Colonic mucosa (tissue), 4 donors: ENCODE data around the gene FBP2. TPM values are rescaled to one million over a fixed set of nuclear protein-coding genes. Genes with fewer than 3 reads are reported as not detected.

Experiments
- DNase-seq: peaks from one replicate; pipeline ENCODE4 v3.0.0-alpha.2; 2020
- H3K27ac ChIP-seq: fragments of 200-600 bp; one replicate; pipeline ENCODE4 v1.8.0; 2021
- H3K27me3 ChIP-seq: fragments of 200-600 bp; one replicate; pipeline ENCODE4 v1.8.0; 2021
- H3K36me3 ChIP-seq: fragments of 200-600 bp; one replicate; pipeline ENCODE4 v1.8.0; 2021
- H3K4me1 ChIP-seq: fragments of 200-600 bp; one replicate; pipeline ENCODE4 v1.8.0; 2021; ENCODE audit warnings: mild to moderate bottlenecking
- H3K4me3 ChIP-seq: fragments of 200-600 bp; one replicate; pipeline ENCODE4 v1.8.0; 2021
- H3K9ac ChIP-seq, 2 donors: one replicate each; pipeline ENCODE4 v1.7.0; 2013; ENCODE audit warnings: control low read depth in 2 of 2, low read depth in 2 of 2, low read length in 2 of 2
- H3K9me3 ChIP-seq: fragments of 200-600 bp; one replicate; pipeline ENCODE4 v1.8.0; 2021
- CTCF ChIP-seq: fragments of 200-600 bp; IDR thresholded peaks from one replicate; pipeline ENCODE4 v1.8.0; 2022; ENCODE audit warnings: antibody characterized with exemption, mild to moderate bottlenecking
- intact Hi-C: fragments of 100-400 bp; cut with DNase I; formaldehyde crosslinking; loops from one replicate; pipeline ENCODE4 v1.14.1; 2022
- total RNA-seq, 2 donors: library from RNA; stranded (reverse); fragmentation: NEBNext Ultra II Directional in 1 of 2; extraction: Animal tissue kit (Norgen Biotek cat#: 25700) in 1 of 2; gene quantifications; one replicate each; pipeline ENCODE4 v1.2.1, GENCODE V29; 2021
- donor health status: healthy.
- donor health status: DM: no; HTN: no; CAD: no.
- donor health status: DM: no; HTN: no; CAD: no.

The FBP2 gene
- total RNA-seq, 2 donors from 2014 or later, result not detected

GRCh38 chr9:94517254-94517653, 76.4 kb downstream of the FBP2 start:
- no peaks in the 10 kb centered on the region for H3K4me1 ChIP-seq
- H3K4me3 ChIP-seq, result no peak overlapping the region
- no peaks in the 10 kb centered on the region for H3K27me3 ChIP-seq
- no peaks in the 10 kb centered on the region for H3K9me3 ChIP-seq
- intact Hi-C loops, result no loop called here
- H3K9ac ChIP-seq, result no peak overlapping the region
- no peaks in the 10 kb centered on the region for H3K36me3 ChIP-seq
- no peak for DNase-seq
- H3K27ac ChIP-seq, result no peak overlapping the region
- no peak for TF ChIP-seq CTCF

GRCh38 chr9:94514722-94515121, 78.9 kb downstream of the FBP2 start:
- TF ChIP-seq CTCF, result no peak
- Histone ChIP-seq H3K4me3 (no peak overlapping the region), H3K9ac (no peak overlapping the region), H3K9me3 (no peaks in the 10 kb centered on the region), H3K4me1 (no peaks in the 10 kb centered on the region), H3K27me3 (no peaks in the 10 kb centered on the region), H3K27ac (no peak overlapping the region), H3K36me3 (no peaks in the 10 kb centered on the region)
- intact Hi-C loops, result no loop called here
- no peak for DNase-seq

GRCh38 chr9:94511955-94512265, 81.7 kb downstream of the FBP2 start:
- intact Hi-C loops, result no loop called here
- no peak overlapping the region for H3K27ac ChIP-seq
- no peak for TF ChIP-seq CTCF

GRCh38 chr9:94511134-94511954, 82.3 kb downstream of the FBP2 start:
- intact Hi-C loops, result no loop called here
- Histone ChIP-seq H3K27ac (no peak overlapping the region), H3K4me3 (no peak overlapping the region), H3K36me3 (no peaks in the 10 kb centered on the region), H3K9me3 (no peaks in the 10 kb centered on the region), H3K27me3 (no peaks in the 10 kb centered on the region), H3K4me1 (no peaks in the 10 kb centered on the region), H3K9ac (no peak overlapping the region)
- no peak for DNase-seq
- no peak for TF ChIP-seq CTCF

More at GRCh38 chr9:94511955-94512265, 81.7 kb downstream of the FBP2 start:
- Histone ChIP-seq H3K9me3 (no peaks in the 10 kb centered on the region), H3K4me1 (no peaks in the 10 kb centered on the region), H3K36me3 (no peaks in the 10 kb centered on the region), H3K4me3 (no peak overlapping the region), H3K9ac (no peak overlapping the region), H3K27me3 (no peaks in the 10 kb centered on the region)
- no peak for DNase-seq

Other genes with a start within 250 kb of the FBP2 start
- gene PCAT7, start 38.7 kb downstream of the FBP2 start, total RNA-seq, result 1 to 10 TPM; 2.1 to 2.5 TPM
- gene FBP1, start 45.7 kb upstream of the FBP2 start, total RNA-seq, result 10 to 100 TPM; 43.8 to 51.4 TPM
- 10 to 100 TPM; 38.4 to 43.2 TPM for gene AOPEP, start 132.9 kb upstream of the FBP2 start, total RNA-seq